ENCODE measurements around the gene NT5E.
"Not testable (repeated sequence)": the region's sequence is repeated elsewhere in the genome, so short reads cannot be mapped to it uniquely, and the experiment has no call there.

The NT5E gene

GRCh38 chr6:85449818-85450759 lies at the start of gene NT5E:
NT5E (plus strand) TSS chr6:85450083; CDS start chr6:85450140, 57 bp downstream.
- peak; percentile 36 for DNase-seq

- DNase-seq, result no peak
Observed at GRCh38 chr6:85400331-85400730, 49.6 kb upstream of the NT5E start.

GRCh38 chr6:85401186-85402021 lies 48.5 kb upstream of the NT5E start:
- no peak for DNase-seq

GRCh38 chr6:85402071-85402470 lies 47.8 kb upstream of the NT5E start:
- no peak for DNase-seq

- no peak for DNase-seq
Observed at GRCh38 chr6:85402922-85403321, 47.0 kb upstream of the NT5E start.

GRCh38 chr6:85403331-85404015 lies 46.4 kb upstream of the NT5E start:
- no peak for DNase-seq

GRCh38 chr6:85404016-85404563 lies 45.8 kb upstream of the NT5E start:
- DNase-seq, result not testable (repeated sequence)

GRCh38 chr6:85404564-85405174 lies 45.2 kb upstream of the NT5E start:
- no peak for DNase-seq

- no peak for DNase-seq
Observed at GRCh38 chr6:85405175-85405852, 44.6 kb upstream of the NT5E start.

GRCh38 chr6:85405853-85406198 lies 44.1 kb upstream of the NT5E start:
- DNase-seq, result no peak

- no peak for DNase-seq
Observed at GRCh38 chr6:85406641-85407075, 43.2 kb upstream of the NT5E start.

GRCh38 chr6:85408039-85408438 lies 41.8 kb upstream of the NT5E start:
- no peak for DNase-seq

GRCh38 chr6:85412911-85413430 lies 36.9 kb upstream of the NT5E start:
- no peak for DNase-seq

- no peak for DNase-seq
Observed at GRCh38 chr6:85416049-85416448, 33.8 kb upstream of the NT5E start.

- DNase-seq, result no peak
Observed at GRCh38 chr6:85416766-85417165, 33.1 kb upstream of the NT5E start.

- DNase-seq, result no peak
Observed at GRCh38 chr6:85417336-85417735, 32.5 kb upstream of the NT5E start.

- no peak for DNase-seq
Observed at GRCh38 chr6:85418059-85418458, 31.8 kb upstream of the NT5E start.

GRCh38 chr6:85419046-85419759 lies 30.7 kb upstream of the NT5E start:
- DNase-seq, result no peak

GRCh38 chr6:85420551-85420950 lies 29.3 kb upstream of the NT5E start:
- DNase-seq, result no peak

GRCh38 chr6:85421181-85421580 lies 28.7 kb upstream of the NT5E start:
- no peak for DNase-seq

GRCh38 chr6:85421972-85422371 lies 27.9 kb upstream of the NT5E start:
- no peak for DNase-seq

Data from CD4-positive, alpha-beta T cell treated with Interleukin-17A for 4 hours (primary cell).